Uterus (tissue), 4 donors: ENCODE measurements around the gene USP25. TPM values are rescaled to one million over a fixed set of nuclear protein-coding genes. Genes with fewer than 3 reads are reported as not detected.

Experiments used
- DNase-seq, 2 donors: peaks; one replicate each; pipeline ENCODE4 v3.0.0-alpha.2; 2019 to 2020
- H3K27ac ChIP-seq, 2 donors: fragments of 200-600 bp; sonication (generic); 1 replicate in 1 of 2; 2 replicates in 1 of 2; pipeline ENCODE4 v1.5.1; 2016 to 2018
- H3K27me3 ChIP-seq, 2 donors: fragments of 200-600 bp; sonication (generic); one replicate each; pipeline ENCODE4 v1.5.1; 2018 to 2019; ENCODE audit warnings: control low read depth in 1 of 2
- H3K36me3 ChIP-seq, 2 donors: fragments of 200-600 bp; sonication (generic); one replicate each; pipeline ENCODE4 v1.5.1; 2019; ENCODE audit warnings: control low read depth in 1 of 2
- H3K4me1 ChIP-seq, 2 donors: fragments of 200-600 bp; sonication (generic); one replicate each; pipeline ENCODE4 v1.5.1; 2018 to 2019; ENCODE audit warnings: control low read depth in 1 of 2
- H3K4me3 ChIP-seq, 2 donors: fragments of 200-600 bp; sonication (generic); 1 replicate in 1 of 2; 2 replicates in 1 of 2; pipeline ENCODE4 v1.5.1; 2018 to 2019; ENCODE audit warnings: mild to moderate bottlenecking in 1 of 2
- H3K9me3 ChIP-seq, 2 donors: fragments of 200-600 bp; sonication (generic); one replicate each; pipeline ENCODE4 v1.5.1; 2019; ENCODE audit warnings: control low read depth in 1 of 2
- POLR2A ChIP-seq, 2 donors: fragments of 450-650 bp; IDR thresholded peaks; one replicate each; pipeline ENCODE4 v1.6.1; 2016; ENCODE audit warnings: antibody characterized with exemption in 2 of 2, mild to moderate bottlenecking in 1 of 2, moderate library complexity in 1 of 2
- intact Hi-C: fragments of 100-400 bp; cut with DNase I; formaldehyde crosslinking; loops from one replicate; pipeline ENCODE4 v1.15.1; 2023; ENCODE audit warnings: low total_unique reads
- total RNA-seq, 4 donors: library from RNA; depleted of rRNA in 3 of 4; stranded (reverse); fragments of >200 nt in 3 of 4; gene quantifications; one replicate each; pipeline versions ENCODE4 v1.1.0 to v1.2.4, GENCODE V29; 2014 to 2023
- TF ChIP-seq, protein P1 (sequence below), 4 experiments: fragments of 200-600 bp in 2 of 4; fragments of 450-650 bp in 2 of 4; sonication (generic) in 2 of 4; IDR thresholded peaks; one replicate each; pipeline ENCODE4 v1.5.1; 2016 to 2019; ENCODE audit warnings: antibody characterized with exemption in 4 of 4, mild to moderate bottlenecking in 2 of 4, moderate library complexity in 1 of 4
- donor health status: DM: yes; HTN: yes; CAD: no.

USP25 gene
- total RNA-seq, 4 donors from 2014 or later, result 34.6 to 97.5 (median 63.5) TPM

DNA sequence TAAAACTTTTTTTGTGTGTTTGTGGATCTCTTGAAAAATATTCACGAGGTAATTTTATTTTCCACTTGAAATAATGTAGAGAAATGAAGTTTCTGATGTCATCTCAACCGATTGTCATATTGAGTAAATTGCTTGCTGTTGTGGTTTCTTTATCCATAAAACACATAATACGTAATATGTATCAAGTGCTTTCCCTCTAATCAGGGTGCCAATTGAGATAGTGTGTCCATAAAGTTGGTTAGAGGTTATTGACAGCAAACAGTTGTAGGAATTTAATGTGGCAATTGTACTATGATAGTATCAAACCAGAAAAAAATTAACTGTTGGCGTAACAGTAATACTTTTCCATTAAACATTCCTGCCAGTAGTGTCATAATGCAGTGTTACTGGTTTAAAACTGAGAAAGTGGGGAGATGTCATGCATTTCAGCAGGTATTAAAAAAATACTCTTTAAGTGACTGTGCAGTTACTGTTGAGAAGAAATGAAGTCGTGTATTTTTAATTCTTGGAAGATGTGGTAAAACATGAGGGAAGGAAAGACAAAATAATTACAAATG is 38.3 kb downstream of the USP25 start:
- no peaks in the 10 kb centered on the region for H3K27me3 ChIP-seq
- intact Hi-C loops, result no loop called here
- DNase-seq, result no peak
- no peak overlapping the region for H3K4me3 ChIP-seq
- H3K4me1 ChIP-seq, result peaks cover 0 to 17% of the 10 kb centered on the region in 2 donors
- H3K27ac ChIP-seq, result no peak overlapping the region
- TF ChIP-seq, protein P1, sequence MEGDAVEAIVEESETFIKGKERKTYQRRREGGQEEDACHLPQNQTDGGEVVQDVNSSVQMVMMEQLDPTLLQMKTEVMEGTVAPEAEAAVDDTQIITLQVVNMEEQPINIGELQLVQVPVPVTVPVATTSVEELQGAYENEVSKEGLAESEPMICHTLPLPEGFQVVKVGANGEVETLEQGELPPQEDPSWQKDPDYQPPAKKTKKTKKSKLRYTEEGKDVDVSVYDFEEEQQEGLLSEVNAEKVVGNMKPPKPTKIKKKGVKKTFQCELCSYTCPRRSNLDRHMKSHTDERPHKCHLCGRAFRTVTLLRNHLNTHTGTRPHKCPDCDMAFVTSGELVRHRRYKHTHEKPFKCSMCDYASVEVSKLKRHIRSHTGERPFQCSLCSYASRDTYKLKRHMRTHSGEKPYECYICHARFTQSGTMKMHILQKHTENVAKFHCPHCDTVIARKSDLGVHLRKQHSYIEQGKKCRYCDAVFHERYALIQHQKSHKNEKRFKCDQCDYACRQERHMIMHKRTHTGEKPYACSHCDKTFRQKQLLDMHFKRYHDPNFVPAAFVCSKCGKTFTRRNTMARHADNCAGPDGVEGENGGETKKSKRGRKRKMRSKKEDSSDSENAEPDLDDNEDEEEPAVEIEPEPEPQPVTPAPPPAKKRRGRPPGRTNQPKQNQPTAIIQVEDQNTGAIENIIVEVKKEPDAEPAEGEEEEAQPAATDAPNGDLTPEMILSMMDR (IDR thresholded peaks at IDR 0.05), result no peak
- TF ChIP-seq POLR2A (IDR thresholded peaks at IDR 0.05), result no peak
- H3K36me3 ChIP-seq, result no peaks in the 10 kb centered on the region
- H3K9me3 ChIP-seq, result no peaks in the 10 kb centered on the region

DNA sequence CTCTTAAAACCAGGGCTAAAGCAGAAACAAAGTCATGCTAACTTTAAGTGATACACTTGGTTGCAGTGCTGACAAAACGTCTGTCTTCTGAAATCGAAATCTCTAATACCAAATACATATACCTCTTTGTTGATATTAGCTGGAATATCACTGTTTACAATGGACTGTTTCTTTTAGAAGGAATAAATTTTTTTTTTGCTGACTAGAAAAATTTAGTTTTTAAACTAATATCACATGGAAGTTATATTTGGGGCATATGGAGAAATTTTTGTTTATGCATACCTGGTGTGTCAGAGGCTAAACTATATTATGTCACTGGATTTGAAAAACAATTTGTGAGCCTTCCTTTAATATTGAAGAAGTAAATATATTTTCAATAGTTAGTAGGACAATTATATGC is 39.1 kb downstream of the USP25 start:
- no peak for TF ChIP-seq POLR2A (IDR thresholded peaks at IDR 0.05)
- TF ChIP-seq, protein P1 (IDR thresholded peaks at IDR 0.05), result no peak
- no peak for DNase-seq
- Histone ChIP-seq H3K36me3 (no peaks in the 10 kb centered on the region), H3K27me3 (no peaks in the 10 kb centered on the region), H3K4me3 (no peak overlapping the region), H3K27ac (no peak overlapping the region), H3K4me1 (peaks cover 0 to 17% of the 10 kb centered on the region in 2 donors), H3K9me3 (no peaks in the 10 kb centered on the region)
- intact Hi-C loops, result no loop called here

DNA sequence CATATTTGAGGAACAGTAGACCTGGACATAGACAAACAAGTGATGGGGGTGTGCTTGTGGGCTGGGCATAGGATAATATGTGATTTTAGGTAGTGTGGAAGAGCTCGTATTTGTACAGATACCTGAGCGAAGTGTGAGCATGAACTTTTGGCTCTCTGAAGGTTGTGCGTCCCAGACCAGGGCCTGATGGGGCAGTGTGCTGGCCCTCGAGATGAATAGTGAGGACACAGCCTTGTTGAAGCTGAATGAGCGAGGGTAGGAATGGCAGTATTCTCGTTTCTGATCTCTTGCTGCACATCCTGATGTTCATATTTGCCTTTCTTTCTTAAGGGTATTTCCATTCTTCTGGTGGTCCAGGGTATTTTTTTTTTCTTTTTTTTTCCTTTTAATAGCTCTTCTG is 41.5 kb downstream of the USP25 start:
- intact Hi-C loops, result no loop called here
- Histone ChIP-seq H3K4me1 (peaks cover 0 to 12% of the 10 kb centered on the region in 2 donors), H3K4me3 (no peak overlapping the region), H3K9me3 (no peaks in the 10 kb centered on the region), H3K27ac (no peak overlapping the region), H3K36me3 (no peaks in the 10 kb centered on the region), H3K27me3 (no peaks in the 10 kb centered on the region)
- TF ChIP-seq, protein P1 (IDR thresholded peaks at IDR 0.05), result no peak
- no peak for TF ChIP-seq POLR2A (IDR thresholded peaks at IDR 0.05)
- DNase-seq, result no peak

GRCh38 chr21:15772654-15773053 is 42.9 kb downstream of the USP25 start:
- DNase-seq, result no peak
- H3K4me1 ChIP-seq, result peaks cover 0 to 8% of the 10 kb centered on the region in 2 donors
- intact Hi-C loops, result no loop called here

GRCh38 chr21:15774590-15774989 is 44.8 kb downstream of the USP25 start:
- Histone ChIP-seq H3K27me3 (no peaks in the 10 kb centered on the region), H3K9me3 (no peaks in the 10 kb centered on the region), H3K27ac (peak overlapping the region in 1 of 2 donors; percentile 10), H3K4me1 (peaks cover 0 to 8% of the 10 kb centered on the region in 2 donors), H3K36me3 (no peaks in the 10 kb centered on the region), H3K4me3 (no peak overlapping the region)
- TF ChIP-seq, protein P1 (IDR thresholded peaks at IDR 0.05), result no peak
- TF ChIP-seq POLR2A (IDR thresholded peaks at IDR 0.05), result no peak
- intact Hi-C loops, result no loop called here
- no peak for DNase-seq

More at GRCh38 chr21:15772654-15773053, 42.9 kb downstream of the USP25 start:
- H3K9me3 ChIP-seq, result no peaks in the 10 kb centered on the region
- no peak overlapping the region for H3K4me3 ChIP-seq
- H3K27ac ChIP-seq, result no peak overlapping the region
- TF ChIP-seq, protein P1 (IDR thresholded peaks at IDR 0.05), result no peak
- H3K36me3 ChIP-seq, result no peaks in the 10 kb centered on the region
- no peaks in the 10 kb centered on the region for H3K27me3 ChIP-seq
